H1 (cell line): ENCODE data around the gene HSD3B1. TPM values are rescaled to one million over a fixed set of nuclear protein-coding genes. Genes with fewer than 3 reads are reported as not detected.

ENCODE experiments used
- CTBP2 ChIP-seq: IDR thresholded peaks from 2 replicates; pipeline ENCODE4 v1.7.0; 2011; ENCODE audit warnings: borderline replicate concordance, mild to moderate bottlenecking, moderate library complexity, mixed read lengths, low read length; ENCODE audit not compliant: insufficient read depth, insufficient read length
- SIRT6 ChIP-seq: IDR thresholded peaks from one replicate; pipeline ENCODE4 v1.7.1; 2012; ENCODE audit warnings: low read length, inconsistent platforms
- polyA plus RNA-seq, 7 experiments: library from polyadenylated mRNA; depleted of rRNA in 3 of 7; stranded (reverse) in 5 of 7; unstranded in 2 of 7; fragments of >200 nt in 5 of 7; fragments of 200-250 nt in 2 of 7; gene quantifications; 1 replicate in 5 of 7; 2 replicates in 1 of 7; 4 replicates in 1 of 7; pipeline versions ENCODE4 v1.2.1 to v1.2.3, GENCODE V29; 2011 to 2013; ENCODE audit warnings: missing spikeins in 2 of 7, mixed read lengths in 2 of 7
- total RNA-seq: library from RNA; stranded (reverse); fragmentation: NEBNext Ultra II Directional; extraction: Animal tissue kit (Norgen Biotek cat#: 25700); gene quantifications from 2 replicates; pipeline ENCODE4 v1.2.1, GENCODE V29; 2021
- TF ChIP-seq, protein P1 (sequence below): IDR thresholded peaks from 2 replicates; pipeline ENCODE4 v1.6.1; 2011; ENCODE audit warnings: low read depth, mild to moderate bottlenecking, low read length; ENCODE audit not compliant: insufficient read depth

Gene HSD3B1
- total and polyA plus RNA-seq, 2 of the 8 experiments (the other 6 are each of a cell fraction or from before 2014, with no cell fraction given), result not detected

DNA sequence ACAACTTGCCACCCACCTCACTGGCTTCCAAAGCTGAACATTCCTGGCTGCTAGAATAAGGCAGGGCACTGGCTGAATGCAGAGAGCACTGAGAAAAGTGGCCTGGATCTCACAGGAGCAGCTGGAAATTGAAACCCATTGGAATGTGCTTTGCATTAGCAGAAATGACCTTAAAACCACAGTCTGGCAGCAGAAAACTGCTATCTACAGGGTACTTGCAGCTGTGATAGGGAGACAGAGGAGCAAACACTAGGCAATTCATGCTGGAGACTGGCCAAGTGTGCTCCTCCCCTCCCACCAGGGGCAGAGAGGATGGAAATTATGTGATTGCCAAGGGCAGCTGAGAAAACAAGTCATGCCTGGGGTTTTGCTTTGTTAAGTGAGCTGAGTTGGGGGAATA is 47.2 kb downstream of the HSD3B1 start (continued):
- TF ChIP-seq, protein P1, sequence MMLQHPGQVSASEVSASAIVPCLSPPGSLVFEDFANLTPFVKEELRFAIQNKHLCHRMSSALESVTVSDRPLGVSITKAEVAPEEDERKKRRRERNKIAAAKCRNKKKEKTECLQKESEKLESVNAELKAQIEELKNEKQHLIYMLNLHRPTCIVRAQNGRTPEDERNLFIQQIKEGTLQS, result no peak
- TF ChIP-seq CTBP2, result no peak
- no peak for TF ChIP-seq SIRT6
